GM19468 (cell line): ENCODE results near the gene SRGAP2B.
"Not testable (repeated sequence)": the region's sequence is repeated elsewhere in the genome, so short reads cannot be mapped to it uniquely, and the experiment has no call there.

Experiments
- ATAC-seq: cut with Tn5 transposase; IDR thresholded peaks from one replicate; pipeline ENCODE4 v1.9.1; 2021; ENCODE audit warnings: mild to moderate bottlenecking, moderate library complexity, moderate number of reproducible peaks; ENCODE audit not compliant: unreplicated experiment; ENCODE audit errors: extremely low read depth

Gene SRGAP2B

GRCh38 chr1:144918027-144918603, 177.0 kb downstream of the SRGAP2B start:
- ATAC-seq: not testable (repeated sequence)

GRCh38 chr1:144917154-144918026, 177.7 kb downstream of the SRGAP2B start:
- ATAC-seq: not testable (repeated sequence)

- ATAC-seq: not testable (repeated sequence)
Observed at GRCh38 chr1:144913977-144914734, 181.0 kb downstream of the SRGAP2B start.

GRCh38 chr1:144913458-144913857, 181.7 kb downstream of the SRGAP2B start:
- ATAC-seq: not testable (repeated sequence)

- ATAC-seq: not testable (repeated sequence)
Observed at GRCh38 chr1:144910729-144911128, 184.4 kb downstream of the SRGAP2B start.

- ATAC-seq: not testable (repeated sequence)
Observed at GRCh38 chr1:144900841-144901240, 194.3 kb downstream of the SRGAP2B start.

- not testable (repeated sequence) for ATAC-seq
Observed at GRCh38 chr1:144894454-144895201, 200.5 kb downstream of the SRGAP2B start.

GRCh38 chr1:144893710-144894438, 201.3 kb downstream of the SRGAP2B start:
- not testable (repeated sequence) for ATAC-seq

GRCh38 chr1:144893062-144893461, 202.1 kb downstream of the SRGAP2B start:
- ATAC-seq: not testable (repeated sequence)

GRCh38 chr1:144889450-144890115, 205.5 kb downstream of the SRGAP2B start:
- not testable (repeated sequence) for ATAC-seq

GRCh38 chr1:144883022-144883421, 212.1 kb downstream of the SRGAP2B start:
- ATAC-seq: not testable (repeated sequence)

- not testable (repeated sequence) for ATAC-seq
Observed at GRCh38 chr1:144882343-144882742, 212.8 kb downstream of the SRGAP2B start.

GRCh38 chr1:144858607-144859006, 236.5 kb downstream of the SRGAP2B start:
- ATAC-seq: not testable (repeated sequence)
